Activated CD8-positive, alpha-beta memory T cell treated with anti-CD3 and anti-CD28 coated beads for 4 hours (primary cell): ENCODE results near the gene BPIFA3.

Experiments used
- DNase-seq, 2 donors: peaks; one replicate each; pipeline ENCODE4 v3.0.0-alpha.2; 2020; ENCODE audit warnings: low read depth in 2 of 2

BPIFA3 gene

GRCh38 chr20:33262658-33263065 is 45.5 kb downstream of the BPIFA3 start:
- DNase-seq: no peak

GRCh38 chr20:33263784-33264183 is 46.6 kb downstream of the BPIFA3 start:
- no peak for DNase-seq

DNA sequence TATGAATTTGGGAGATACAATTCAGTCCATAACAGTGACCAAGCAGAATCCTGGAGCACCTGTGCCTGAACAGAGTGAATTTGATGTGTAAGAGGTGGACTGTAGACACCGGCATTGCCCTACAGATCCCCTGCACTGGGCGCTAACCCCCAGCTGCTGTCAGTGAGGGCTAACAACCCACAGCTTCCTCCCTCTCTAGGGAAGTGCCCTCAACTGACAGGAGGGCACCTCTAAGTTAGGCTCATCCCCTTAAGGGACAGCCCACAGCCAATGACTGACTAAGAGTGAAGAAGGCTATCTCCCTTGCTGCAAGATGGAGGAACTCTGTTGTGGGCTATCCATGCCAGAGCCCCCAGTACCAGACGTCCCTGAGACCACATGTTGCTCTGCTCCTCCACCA is 50.5 kb downstream of the BPIFA3 start:
- DNase-seq: no peak

DNA sequence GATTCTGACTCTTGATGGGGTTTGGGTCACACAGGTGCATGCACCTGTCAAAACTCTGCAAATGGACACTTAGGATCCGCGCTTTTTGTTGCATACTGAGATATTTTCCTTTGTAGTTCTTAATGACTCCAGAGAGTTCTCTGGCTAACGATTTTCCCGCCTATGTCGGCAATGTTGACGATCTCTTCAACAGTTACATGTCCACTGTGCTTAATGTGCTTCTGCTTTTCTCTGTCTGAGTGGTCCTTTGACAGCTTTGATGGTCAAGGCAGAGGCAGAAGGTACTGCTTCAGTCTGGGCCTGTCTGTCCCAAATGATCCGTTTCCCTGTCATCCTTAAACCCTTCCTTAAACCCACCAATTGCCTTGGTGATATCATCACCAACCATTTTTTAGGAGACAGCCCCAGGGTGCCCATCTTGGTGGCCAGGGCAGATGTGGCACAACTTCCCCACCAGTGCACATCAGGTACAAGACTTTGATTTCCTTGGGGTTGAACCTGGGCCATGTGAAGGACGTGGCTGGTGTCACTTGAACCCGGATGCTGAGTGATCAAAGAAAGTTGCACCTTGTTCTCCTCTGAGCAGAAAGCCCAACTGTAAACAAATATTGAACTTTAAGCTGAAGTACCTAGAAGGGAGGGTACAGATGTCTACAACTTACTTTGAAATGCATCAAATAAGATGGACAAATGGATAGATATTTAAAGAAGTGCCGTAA is 55.2 kb downstream of the BPIFA3 start:
- DNase-seq: no peak

DNA sequence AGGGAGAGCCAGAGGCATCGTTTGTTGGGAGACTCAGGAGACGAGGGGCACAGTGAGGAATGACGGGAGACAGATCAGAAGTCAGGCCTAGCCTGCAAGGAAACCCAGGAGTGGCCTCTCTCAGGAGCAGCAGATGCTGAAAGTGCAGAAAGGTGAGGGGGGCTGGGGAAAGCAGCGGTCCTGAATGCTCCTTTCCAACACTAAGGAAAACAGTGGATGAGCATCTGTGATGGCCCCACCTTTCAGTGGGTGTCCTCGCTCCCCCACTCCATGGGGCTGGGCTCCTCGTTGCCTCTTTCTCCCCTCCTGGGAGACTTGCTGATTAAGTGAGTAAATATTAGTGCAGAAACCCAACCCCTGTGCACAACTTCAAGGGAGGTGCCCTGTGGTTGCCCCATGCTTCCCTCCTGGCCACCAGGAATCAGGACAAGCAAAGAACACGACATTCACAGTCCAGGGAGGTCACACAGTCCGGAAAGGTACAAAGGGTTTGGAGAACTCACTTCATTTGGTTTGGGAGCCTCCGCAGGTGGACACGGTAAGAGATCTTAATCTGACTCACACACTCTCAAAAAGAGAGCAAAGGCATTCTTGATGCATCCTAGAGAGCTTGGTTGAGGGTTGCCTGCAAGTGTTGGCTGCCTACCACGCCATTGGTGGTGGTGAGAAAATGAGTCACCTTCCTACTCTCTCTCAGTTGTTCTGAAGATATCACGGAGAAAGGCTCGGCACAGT is 56.1 kb downstream of the BPIFA3 start:
- no peak for DNase-seq

DNA sequence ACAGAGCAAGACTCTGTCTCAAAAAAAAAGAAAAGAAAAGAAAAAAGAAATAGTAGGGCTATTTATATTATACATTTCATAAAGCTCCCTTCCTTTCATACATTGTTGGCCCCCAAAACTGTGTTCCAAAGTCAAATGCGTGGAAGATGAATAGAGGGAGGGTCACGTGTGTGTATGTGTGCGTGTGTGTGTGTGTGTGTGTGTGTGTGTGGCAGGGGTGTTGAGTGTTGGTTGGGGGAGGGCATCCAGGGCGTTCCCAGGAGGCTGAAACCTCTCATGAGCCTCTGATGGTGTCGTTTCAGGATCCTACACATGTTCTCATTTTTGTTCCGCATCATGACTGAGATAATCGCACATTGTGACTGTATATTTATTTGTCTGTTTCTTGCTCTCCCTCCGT is 58.1 kb downstream of the BPIFA3 start:
- DNase-seq: no peak

DNA sequence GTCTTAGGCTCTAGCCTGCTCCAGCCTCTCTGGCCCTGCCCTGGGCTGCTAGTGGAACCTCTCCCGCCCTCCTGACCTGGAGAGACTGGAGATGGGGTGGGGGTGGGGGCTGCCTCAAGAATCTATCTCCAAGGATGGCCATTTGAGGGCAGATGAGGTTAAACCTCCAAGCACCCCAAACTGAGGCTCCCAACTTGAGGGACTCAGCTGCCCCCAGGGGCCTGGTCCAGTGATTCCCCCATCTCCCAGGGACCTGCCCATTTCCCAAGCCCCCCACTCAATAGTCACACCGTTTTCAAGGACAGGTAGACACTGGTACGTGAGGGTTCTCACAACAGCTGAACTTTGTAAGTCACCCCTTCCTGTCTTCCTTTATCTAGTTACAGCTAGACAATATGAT is 58.7 kb downstream of the BPIFA3 start:
- DNase-seq: no peak

- no peak for DNase-seq
Measured at GRCh38 chr20:33276303-33277113, 59.4 kb downstream of the BPIFA3 start.
